Glomerular endothelial cell (primary cell): ENCODE results near the gene NEDD4L. TPM values are rescaled to one million over a fixed set of nuclear protein-coding genes. Genes with fewer than 3 reads are reported as not detected.
A peak's percentile ranks its signal among the peaks of the same experiment; 100 is the strongest.
"Not testable (repeated sequence)": the region's sequence is repeated elsewhere in the genome, so short reads cannot be mapped to it uniquely, and the experiment has no call there.

Experiments used
- DNase-seq: peaks from one replicate; pipeline ENCODE4 v3.0.0-alpha.2; 2011; ENCODE audit warnings: low read depth, low spot score; ENCODE audit errors: extremely low read depth
- total RNA-seq: library from RNA; depleted of rRNA; stranded (reverse); fragments of >200 nt; gene quantifications from 2 replicates; pipeline ENCODE4 v1.2.3, GENCODE V29; 2015

The NEDD4L gene
- 36.4 and 63.9 TPM in 2 replicates for total RNA-seq

DNA sequence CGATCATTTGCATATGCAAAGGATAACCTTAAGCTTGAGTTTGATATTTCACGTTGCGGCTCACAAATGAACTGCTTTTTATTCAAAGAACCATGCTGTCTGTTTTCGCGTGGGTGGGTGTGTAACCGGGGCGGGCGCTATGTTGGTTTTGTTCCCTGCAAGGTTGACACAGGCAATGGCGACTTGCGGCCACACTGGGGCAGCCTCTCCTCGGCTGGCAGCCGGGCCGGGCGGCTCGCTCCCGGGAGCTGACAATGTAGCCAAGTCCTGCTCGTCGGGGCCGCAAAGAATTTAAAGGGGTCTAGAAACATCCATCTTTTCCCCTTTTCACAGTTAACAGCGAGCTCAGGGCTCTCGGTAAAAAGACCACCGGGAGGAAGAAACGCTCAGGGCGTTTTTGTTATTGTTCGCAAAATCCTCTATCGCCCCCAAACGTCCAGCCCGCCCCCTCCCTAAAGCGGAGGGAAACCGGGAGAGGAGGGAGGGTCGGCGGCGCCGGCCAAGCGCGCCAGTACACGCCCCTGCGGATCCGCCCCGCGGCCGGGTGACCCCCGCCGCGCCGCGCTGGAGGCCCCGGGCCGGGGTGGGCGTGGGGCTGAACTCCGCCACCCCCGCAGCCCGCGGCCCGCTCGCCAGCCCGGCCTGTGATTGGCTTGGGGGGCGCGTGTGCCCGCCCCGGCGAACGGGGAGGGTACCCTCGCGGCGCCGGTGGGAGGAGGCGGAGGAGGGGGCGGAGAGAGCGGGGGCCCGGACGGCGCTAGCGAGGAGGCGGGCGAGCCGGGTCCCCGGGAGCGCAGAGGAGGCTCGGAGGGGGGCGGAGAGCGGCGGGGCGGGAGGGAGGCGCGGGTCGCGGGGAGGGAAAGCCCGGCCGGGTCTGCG lies at the start of gene NEDD4L:
TSS of gene NEDD4L (plus strand) at position 736 of the 879 bp plus-strand sequence. CDS start 435 bp downstream, outside the sequence.
- peak; percentile 16 for DNase-seq

DNA sequence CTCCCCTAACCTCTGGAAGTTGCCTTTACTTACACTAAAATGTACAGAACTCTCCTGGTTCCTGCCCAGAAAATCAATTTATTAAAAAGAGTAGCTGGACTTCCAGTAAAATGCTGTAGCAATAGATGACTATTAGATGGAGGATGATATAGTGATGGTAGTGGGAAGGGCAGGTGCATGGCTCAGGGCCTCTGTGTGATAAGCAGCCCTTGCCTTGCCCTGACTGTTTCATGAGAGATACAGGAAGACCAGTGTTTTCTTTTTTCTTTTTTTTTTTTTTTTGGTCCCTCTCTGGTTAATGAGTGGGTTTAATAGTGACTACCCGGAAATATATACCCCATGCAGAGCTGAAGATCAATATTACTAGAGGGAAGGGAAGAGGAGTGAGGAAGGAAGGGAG lies 48.7 kb upstream of the NEDD4L start:
- DNase-seq, result no peak

DNA sequence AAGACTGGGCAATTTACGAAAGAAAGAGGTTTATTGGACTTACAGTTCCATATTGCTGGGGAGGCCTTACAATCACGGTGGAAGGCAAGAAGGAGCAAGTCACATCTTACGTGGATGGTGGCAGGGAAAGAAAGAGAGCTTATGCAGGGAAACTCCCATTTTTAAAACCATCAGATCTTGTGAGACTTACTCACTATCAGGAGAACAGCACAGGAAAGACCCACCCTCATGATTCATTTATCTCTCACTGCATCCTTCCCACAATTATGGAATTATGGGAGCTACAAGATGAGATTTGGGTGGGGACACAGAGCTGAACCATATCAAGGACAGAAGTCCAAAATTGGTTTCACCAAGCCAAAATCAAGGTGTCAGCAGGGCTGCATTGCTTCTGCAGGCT lies 47.1 kb upstream of the NEDD4L start:
- not testable (repeated sequence) for DNase-seq

DNA sequence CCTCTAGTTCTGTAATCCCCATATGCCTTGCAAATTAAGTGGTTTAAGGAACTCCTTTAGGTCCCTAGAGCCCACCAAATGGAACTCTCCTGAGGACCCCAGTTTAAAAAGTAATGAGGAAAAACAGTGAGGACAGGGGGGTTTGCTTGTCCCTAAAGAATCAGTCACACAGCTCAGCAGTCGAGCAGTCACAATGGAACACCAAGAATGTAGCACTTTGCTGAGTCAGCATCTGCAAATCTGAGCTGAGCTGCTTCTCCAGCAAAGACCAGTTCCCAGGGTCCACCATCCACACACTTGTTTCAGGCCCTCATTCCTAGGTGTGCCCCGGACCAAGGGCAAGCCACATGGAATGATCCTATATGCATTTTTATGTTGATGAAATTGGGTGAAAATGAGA lies 46.2 kb upstream of the NEDD4L start:
- no peak for DNase-seq

DNA sequence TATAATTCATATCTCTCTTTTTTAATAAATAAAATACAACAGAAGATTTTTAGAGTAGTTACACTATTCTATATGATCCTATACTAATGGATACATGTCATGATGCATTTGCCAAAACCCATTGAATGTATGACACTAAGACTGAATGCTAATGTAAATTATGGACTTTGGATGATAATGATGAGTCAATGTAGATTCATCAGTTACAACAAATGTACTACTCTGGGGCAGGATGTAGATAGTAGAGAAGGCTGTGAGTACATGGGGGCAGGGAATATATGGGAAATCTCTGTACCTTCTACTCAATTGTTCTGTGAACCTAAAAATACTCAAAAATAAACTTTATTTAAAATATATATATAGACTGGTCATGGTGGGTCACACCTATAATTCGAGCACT lies 45.6 kb upstream of the NEDD4L start:
- no peak for DNase-seq

DNA sequence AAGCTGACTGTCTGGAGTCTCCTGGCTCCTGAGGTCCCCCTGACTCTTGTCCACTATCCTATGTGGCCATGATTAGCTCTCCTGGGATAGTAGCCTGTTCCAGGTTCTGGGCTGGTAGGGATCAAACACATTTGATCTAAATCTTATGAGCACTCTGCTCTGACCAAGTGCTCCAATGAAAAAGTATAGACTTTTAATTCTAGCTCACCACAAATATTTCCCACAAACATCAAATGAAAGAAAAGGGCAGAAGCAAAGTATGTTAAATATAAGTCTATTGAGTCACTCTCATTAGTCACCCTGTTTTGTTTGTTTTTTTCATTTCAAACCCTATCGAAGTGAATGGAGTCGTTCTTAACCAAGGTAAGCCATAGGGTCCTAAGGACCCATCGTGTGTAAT lies 39.7 kb upstream of the NEDD4L start:
- no peak for DNase-seq

DNA sequence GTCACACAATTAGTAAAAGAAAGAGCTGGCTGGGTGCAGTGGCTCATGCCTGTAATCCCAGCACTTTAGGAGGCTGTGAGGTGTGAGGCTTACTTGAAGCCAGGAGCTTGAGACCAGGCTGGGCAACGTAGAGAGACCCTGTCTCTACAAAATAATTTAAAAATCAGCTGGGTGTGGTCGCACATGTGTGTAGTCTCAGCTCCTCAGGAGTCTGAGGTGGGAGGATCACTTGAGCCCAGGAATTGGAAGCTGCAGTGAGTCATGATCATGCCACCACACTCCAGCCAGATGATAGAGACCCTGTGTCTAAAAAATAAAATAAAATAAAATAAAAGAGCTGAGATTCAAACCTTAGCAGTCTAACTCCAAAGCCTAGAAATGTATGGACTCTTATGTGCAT lies 39.0 kb upstream of the NEDD4L start:
- no peak for DNase-seq

DNA sequence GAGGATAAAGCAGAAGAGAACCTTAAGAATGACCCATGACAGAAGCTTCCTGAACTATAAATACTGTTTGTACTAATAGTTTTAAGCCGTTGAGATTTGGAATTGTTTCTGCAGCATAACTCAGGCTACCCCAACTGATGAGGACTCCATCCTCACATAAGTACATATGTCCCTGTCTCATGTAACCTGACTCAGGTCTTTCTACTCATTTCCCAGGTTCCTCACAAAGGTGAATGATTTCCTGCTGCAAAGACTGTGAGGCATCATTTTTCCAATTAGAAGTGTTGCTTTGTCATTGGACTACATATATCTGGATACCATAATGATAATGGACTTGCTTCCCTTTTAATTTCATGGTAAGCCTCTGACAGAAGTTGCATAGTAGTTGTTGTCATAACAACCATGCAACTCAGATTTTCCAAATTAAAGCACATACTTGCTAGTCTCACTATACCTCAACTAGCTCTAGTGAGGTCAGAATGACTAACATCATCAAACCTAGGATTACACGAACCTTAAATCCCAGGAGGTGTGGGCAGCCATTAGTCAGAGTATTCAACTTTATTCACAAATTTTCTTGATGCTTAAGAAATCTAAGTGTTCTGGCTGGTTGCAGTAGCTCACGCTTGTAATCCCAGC lies 38.0 kb upstream of the NEDD4L start:
- no peak for DNase-seq

DNA sequence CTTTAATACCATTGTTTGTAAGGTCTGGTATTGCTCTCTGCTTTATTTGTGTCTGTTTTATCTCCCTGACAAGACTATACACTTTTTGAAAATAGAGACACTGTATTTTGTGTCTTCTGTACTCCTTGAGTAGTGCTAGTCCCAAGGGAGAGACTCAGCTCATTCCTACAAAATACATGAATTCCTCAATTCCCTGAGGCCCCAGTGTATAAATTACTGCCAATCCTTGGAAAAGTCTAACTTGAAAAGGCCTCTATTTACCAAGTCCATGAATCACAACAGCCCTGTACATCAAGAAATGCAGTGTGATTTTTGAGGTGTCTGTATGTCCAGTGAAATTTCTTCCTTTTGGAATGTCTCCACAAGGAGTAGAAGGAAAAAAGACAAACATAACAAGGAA lies 34.9 kb upstream of the NEDD4L start:
- DNase-seq, result no peak

DNA sequence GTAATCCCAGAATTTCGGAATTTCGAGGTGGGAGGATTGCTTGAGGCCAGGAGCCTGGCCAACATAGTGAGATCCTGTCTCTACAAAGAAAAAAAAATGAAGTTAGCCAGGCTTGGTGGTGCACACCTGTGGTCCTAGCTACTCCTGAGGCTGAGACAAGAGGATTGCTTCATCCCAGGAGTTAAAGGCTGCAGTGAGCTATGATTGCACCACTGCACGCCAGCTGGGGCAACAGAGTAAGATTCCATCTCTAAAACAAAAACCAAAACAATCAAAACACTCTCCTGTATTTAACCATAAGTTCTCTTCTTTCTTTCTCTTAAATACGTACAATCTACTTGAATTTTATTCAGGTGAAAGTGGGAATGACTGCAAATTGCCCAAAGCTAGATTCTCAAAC lies 33.8 kb upstream of the NEDD4L start:
- DNase-seq, result no peak

DNA sequence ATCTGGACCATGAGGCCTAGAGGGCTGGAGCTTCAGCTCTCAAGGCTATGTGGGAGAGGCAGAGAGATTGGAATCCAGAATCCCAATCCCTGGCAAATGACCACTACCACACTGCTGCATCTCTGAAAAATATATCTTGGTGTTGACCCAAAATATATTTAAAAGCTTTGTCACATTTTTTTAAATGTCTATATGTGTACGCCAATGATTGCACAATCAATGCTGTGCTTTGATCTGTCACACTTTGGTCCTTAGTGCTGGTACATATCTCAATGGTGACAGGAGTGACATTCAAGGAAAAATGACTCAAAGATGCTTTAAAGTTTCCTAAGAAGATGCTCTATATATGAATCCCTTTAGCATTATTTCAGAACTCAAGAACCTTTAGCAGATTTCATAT lies 31.7 kb upstream of the NEDD4L start:
- DNase-seq, result no peak

DNA sequence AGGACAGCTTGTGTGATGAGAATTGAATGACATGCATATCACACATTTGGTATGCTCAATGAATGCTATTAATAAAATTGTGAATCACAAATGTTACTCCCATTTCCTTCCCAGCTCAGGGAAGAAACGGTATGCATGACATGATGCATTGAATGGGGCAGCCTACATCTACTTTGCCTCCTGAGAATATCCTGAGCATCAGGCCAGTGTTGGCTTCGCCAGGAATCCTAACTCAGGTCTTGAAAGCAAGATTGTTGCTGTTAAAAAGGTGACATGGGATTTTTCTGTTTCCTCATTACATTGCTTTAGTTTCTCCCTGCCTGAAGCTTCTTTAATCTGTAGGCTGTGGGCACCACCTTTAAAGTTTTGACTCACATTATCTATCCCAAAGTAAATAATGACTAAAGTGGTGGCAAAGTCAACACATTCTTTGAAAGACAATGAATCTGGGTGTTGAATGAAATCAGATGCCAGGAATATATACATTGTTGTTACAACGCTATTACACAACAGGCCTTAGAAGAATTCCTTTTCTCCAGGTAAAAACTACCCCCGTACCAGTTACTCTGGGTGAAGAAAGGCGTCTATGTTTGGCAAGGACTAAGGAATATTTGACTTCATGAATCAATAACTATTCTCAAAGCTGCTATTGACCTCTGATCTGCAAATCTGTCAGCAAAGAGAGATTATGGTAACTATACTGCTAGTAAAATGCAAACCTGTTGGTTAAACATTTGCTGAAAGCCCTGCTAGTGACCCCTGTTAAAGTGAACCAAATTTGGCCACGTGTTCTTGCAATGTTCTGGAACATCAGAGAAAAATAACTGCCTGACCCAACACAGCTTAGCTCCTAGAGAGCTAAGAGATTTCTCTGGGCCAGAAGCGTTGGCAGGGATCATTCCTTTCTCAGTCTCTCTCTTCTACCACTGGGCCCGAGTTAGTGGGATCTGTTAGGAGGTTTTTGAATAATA lies 30.5 kb upstream of the NEDD4L start:
- DNase-seq, result no peak

DNA sequence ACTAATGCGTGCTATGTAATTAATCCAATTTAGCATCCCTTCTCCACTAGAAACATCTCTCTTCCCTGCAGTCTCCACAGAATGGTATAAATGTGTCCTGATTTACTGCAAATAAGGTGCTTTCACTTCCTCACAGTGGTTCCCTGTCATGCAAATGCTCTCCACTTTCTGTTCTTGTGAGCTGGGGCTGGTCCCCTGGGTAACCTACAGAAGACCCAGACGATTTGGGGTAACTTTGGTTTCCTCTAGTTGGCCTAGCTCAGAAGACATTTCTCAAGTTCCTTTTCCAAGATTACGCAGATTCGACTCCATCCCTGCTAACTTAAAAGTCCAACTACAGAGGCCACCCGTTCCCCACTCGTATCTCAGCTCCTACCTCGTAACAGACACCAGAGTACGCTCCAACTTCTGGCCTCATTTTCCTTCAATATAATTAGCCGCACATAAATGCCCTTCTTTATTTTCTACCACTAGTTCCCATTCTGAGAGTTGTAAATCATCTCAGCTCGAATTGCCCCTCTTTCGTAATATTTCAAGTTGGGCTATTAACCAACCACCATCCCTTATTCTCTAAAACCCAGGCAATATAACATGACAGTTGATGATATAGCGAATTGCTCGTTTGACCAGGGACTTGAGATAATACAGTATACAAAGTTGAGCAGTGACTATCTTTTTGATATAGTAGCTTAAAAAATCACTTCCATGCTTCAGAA lies 28.8 kb upstream of the NEDD4L start:
- no peak for DNase-seq

DNA sequence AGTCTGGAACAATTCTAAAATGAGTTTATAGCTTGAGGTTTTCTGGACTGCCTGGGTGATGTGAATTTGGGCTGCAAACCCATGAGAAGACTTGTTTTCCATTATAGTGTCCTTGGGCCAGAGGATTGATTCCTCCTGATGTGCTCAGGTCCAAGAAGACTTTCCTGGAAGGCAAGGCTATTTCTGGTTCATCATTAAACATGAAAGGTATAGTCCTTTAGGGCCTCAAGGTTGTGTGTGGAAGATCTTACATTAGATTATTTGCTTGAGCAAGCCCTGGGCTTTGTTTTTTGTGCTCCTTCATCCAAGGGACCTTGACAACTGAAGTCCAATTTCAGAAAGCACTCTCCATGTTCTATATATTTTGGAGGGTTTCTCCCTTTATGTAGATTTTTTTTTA lies 26.8 kb upstream of the NEDD4L start:
- no peak for DNase-seq

DNA sequence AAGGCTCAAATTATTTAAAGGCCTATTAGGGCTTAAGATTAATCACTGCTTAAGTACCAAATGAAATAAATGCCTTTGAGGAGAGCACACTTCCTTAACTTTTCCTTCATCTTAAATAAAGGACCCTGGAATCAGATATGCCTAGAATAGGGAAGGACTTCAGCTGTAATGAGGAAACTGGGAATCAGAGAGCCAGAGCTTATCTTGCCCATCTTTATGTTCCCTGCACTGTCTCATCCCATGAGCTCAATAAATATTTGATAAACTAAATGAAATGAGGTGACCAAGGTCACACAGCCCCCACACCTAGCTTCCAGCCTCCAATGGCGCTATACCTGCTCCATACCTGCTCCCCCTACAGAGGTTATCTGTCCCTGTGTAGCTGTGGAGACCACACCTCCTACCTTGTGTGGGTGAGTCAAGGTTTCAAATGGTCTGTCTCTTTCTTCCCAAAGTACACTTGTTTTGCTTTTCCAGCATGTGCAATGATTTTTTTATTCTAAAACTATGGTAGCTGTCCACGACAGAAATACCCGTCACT lies 23.4 kb upstream of the NEDD4L start:
- no peak for DNase-seq

DNA sequence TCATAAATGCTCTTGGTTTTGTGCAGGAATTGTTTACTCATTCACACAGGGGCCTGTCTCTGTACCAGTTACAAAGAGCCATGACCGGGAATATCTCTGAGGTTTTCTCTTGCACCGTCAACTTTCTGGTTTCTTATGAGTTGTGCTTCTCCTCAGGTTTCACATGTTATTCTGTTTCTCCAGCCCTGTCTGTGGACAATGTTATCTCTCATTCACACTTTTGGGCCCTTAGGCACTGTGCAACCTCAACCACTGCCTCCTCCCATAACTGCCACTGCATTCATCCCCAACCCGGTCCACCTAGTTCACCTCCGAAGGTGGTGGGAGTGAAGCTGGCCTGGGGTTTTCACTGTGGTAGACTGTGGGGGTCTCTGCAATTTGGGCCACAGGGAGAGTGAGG lies 22.5 kb upstream of the NEDD4L start:
- DNase-seq, result no peak

DNA sequence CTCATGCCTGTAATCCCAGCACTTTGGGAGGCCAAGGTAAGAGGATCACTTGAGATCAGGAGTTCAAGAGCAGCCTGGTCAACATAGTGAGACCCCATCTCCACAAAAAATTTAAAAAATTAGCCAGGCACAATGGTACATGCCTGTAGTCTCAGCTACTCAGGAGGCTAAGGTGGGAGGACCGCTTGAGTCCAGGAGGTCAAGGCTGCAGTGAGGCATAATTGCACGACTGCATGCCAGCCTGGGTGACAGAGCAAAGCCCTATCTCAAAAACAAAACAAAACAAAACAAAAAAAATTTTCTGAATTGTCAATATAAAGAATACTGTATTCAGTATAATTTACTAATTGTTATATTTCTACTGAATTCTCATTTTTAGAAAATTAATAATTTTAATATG lies 20.9 kb upstream of the NEDD4L start:
- no peak for DNase-seq

DNA sequence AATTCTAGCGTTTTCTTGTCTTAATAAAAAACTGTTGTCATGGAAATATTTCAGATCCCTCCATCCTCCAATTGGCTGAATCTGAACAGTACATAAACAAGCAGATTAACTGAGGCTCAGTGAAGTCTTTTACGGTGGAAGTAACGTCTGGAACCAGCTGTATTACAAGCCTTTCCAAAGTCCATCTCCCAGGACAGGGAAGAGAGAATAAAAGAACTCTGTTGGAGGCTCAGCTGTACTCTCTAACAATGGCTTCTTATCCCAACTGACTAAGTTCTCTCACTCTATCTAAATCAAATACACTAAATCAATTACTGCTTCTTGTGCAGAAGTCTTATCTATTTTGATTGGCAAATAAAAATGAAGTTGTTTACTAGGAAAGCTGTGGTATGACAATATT lies 19.9 kb upstream of the NEDD4L start:
- DNase-seq, result no peak

DNA sequence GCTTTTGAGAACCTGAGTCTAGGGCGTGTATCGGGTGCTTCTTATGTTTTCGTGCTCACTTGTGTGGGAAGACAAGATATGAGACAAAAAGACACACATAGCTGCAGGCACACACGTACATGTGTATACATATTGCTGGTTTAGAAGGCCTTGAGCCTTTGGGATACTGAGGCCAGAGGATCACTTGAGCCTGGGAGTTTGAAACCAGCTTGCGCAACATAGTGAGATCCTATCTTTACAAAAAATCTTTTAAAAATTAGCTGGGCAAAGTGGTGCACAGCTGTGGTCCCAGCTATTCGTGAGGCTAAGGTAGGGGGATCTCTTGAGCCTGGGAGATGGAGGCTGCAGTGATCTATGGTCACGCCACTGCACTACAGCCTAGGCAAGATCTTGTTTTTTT lies 18.8 kb upstream of the NEDD4L start:
- DNase-seq, result no peak

DNA sequence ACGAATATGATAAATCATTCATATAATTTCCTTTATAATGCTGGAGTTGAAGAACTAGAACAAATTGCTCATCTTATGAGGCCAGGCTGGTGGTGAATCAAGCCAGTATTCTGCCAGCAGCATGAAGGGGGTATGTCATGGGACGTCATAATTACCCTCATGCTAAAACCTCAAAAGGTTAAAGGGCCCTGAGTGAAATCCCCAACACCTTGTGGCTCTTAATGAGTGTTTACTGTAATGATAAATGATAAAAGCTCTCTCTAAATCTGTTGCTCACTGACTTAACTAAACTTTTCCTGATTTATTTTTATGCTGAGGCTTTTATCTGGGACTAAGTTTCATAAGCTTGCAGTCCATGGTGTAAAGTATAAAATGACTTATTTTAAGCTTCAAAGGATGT lies 18.3 kb upstream of the NEDD4L start:
- DNase-seq, result no peak
